HG02678 (cell line): ENCODE data around the gene CRYGD.

ENCODE experiments used
- ATAC-seq: cut with Tn5 transposase; IDR thresholded peaks from one replicate; pipeline ENCODE4 v1.9.1; 2021; ENCODE audit warnings: mild to moderate bottlenecking, moderate library complexity; ENCODE audit not compliant: unreplicated experiment

The CRYGD gene

DNA sequence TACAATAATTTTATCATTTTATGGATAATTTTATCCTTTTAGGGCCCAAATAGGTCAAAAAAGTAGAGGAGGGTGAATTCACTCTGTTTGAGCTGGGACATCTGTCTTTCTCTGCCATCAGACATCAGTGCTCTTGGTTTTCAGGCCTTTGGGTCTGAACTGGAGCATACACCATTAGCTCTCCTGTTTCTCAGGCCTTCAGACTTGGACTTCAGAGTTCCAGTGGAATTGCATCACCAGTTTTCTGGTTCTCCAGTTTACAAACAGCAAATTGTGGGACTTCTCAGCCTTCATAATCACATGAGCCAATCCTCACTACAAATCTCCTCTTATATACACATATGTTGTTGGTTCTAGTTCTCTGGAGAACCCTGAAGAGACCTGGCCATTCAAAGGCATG lies 33.9 kb downstream of the CRYGD start:
- no peak for ATAC-seq

DNA sequence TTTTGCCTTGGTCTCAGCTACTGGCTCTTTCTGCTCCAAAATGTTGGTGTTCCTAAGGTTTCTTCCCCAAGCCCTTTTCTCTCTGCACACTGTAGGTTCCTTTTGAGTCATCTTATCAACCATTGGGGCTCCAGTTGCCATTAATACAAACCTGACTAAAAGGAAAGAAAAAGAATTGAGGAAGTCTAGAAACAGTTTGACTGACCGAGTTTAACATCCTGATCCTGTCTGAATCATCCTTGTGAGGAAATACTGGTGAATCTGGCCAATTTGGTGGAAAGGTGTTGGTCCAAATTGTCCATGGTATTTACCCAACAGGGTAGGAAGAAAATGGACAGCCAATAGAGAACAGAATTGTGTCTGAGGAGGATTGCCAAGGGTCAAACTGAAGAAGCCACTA lies 38.3 kb downstream of the CRYGD start:
- ATAC-seq, result no peak

DNA sequence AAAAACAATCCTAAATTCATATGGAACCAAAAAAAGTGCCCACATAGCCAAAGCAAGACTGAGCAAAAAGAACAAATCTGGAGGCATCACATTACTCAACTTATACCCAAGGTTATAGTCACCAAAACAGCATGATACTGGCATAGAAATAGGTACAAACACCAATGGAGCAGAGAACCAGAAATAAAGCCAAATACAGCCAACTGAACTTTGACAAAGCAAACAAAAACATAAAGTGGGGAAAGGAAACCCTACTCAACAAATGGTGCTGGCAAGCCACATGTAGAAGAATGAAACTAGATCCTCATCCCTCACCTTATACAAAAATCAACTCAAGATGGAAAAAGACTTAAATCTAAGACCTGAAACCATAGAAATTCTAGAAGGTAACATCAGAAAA lies 40.5 kb downstream of the CRYGD start:
- ATAC-seq, result no peak

DNA sequence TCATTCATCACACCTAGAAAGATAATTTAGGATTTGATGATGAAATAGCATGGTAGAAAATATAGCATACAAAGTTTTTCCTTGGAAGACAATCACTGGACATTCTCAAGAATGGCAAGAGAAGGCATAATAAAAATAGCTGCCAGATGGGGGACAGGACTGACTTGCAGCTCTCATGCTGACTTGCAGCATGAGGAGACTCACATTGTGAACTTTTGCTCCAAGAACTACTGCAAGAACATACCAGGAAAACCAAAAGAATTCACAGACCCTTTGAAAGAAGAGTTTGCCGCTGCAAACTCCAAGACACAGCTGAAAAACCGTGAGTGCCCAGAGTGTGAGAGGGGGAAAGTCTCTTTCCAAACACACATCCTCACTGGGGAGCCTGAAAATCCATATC lies 47.0 kb downstream of the CRYGD start:
- ATAC-seq, result no peak

DNA sequence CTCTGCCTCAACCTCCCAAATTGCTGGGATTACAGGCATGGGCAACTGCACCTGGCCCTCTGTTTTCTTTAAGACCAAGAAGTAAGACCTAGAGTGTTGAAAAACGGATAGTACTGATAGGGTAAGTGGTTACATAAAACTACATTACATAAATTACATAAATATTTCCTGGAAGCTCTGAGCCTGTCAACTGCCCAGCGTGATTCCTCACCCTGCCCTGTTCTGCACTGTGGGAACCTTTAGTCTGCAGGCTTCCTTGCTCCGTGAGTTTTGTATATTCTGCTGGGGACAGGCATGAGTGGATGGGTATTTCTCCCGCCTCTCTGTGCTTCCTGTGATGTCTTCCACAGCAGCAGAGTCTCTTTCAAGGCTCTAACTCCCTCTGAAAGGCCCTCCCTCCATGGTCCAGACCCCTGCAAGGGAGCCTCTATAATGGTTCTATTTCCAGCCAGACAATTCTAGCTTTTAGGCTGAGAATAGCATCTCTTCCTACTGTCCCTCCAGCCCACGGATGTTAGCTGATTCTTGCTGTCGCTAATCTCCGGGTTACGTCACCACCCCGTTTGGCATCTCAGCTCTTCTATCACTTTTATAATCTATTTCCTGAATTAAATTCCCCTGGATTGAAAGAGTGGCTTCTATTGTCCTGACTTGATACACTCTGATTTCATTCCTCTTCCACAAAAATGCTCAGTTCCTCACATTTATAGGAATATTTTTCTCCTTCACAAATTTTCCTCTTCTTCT lies 49.5 kb downstream of the CRYGD start:
- ATAC-seq, result no peak

DNA sequence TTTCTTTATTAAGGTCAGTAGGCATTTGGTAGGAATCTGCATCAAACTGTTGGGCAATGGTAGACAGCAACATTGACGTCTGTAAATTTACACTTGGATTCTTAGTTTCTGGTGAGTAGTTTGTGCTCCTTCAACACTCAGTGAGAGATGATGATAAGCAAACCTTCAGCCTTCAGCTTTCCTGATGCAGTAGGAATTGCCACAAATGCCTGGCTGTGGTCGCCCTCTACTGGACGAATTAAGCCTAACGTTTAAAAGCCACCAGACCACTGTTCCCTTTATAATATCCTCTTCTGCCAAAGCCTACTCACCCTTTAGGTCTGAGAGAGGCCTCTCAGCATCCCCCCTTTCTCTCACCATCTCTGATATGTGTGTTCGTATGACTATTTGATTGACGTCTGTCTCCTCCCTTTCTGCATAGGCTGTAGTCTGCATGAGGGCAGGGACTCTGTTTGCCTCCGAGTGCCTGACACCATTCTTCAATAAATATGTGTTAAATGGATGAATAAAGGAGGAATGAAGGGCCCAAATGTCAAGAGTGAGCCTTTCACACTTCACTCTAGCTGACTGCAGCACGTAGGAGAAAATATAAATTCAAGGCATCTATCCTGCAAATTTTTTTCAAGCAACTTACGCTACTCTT lies 52.0 kb downstream of the CRYGD start:
- peak; percentile 60 for ATAC-seq
